HG03439 (cell line): ENCODE measurements around the gene QPCTL.
"Not testable (repeated sequence)": the region's sequence is repeated elsewhere in the genome, so short reads cannot be mapped to it uniquely, and the experiment has no call there.

ENCODE experiments used
- ATAC-seq: cut with Tn5 transposase; IDR thresholded peaks from one replicate; pipeline ENCODE4 v1.9.1; 2021; ENCODE audit warnings: mild to moderate bottlenecking, moderate library complexity; ENCODE audit not compliant: unreplicated experiment

QPCTL gene

GRCh38 chr19:45716359-45717130 is 24.1 kb downstream of the QPCTL start:
- ATAC-seq, result no peak

- ATAC-seq, result peak; percentile 90
Observed at GRCh38 chr19:45717131-45717982, 24.9 kb downstream of the QPCTL start.

GRCh38 chr19:45717983-45718650 is 25.7 kb downstream of the QPCTL start:
- no peak for ATAC-seq

GRCh38 chr19:45720065-45720464 is 27.6 kb downstream of the QPCTL start:
- ATAC-seq, result not testable (repeated sequence)

GRCh38 chr19:45728683-45729082 is 36.2 kb downstream of the QPCTL start:
- ATAC-seq, result not testable (repeated sequence)

- ATAC-seq, result no peak
Observed at GRCh38 chr19:45729800-45730290, 37.4 kb downstream of the QPCTL start.

GRCh38 chr19:45730368-45731288 is 38.2 kb downstream of the QPCTL start, which contains the start of gene FBXO46:
FBXO46 (minus strand) TSS chr19:45730896; CDS start chr19:45713495, 17,401 bp downstream.
- peak; percentile 89 for ATAC-seq

- ATAC-seq, result no peak
Observed at GRCh38 chr19:45733160-45733810, 40.8 kb downstream of the QPCTL start, which contains the start of gene MEIOSIN. MEIOSIN (plus strand) TSS chr19:45733439; CDS start chr19:45735377, 1,938 bp downstream.

GRCh38 chr19:45739498-45740439 is 47.3 kb downstream of the QPCTL start:
- no peak for ATAC-seq

GRCh38 chr19:45742969-45743368 is 50.5 kb downstream of the QPCTL start:
- no peak for ATAC-seq

- ATAC-seq, result no peak
Observed at GRCh38 chr19:45745606-45746005, 53.1 kb downstream of the QPCTL start.

- ATAC-seq, result no peak
Observed at GRCh38 chr19:45746866-45747265, 54.4 kb downstream of the QPCTL start.

GRCh38 chr19:45747513-45747912 is 55.0 kb downstream of the QPCTL start:
- no peak for ATAC-seq

- ATAC-seq, result not testable (repeated sequence)
Observed at GRCh38 chr19:45751483-45751882, 59.0 kb downstream of the QPCTL start.

GRCh38 chr19:45752639-45753038 is 60.2 kb downstream of the QPCTL start:
- ATAC-seq, result no peak

- no peak for ATAC-seq
Observed at GRCh38 chr19:45753548-45753947, 61.1 kb downstream of the QPCTL start.
